HepG2 (cell line): ENCODE measurements around the gene ZNF627. TPM values are rescaled to one million over a fixed set of nuclear protein-coding genes. Genes with fewer than 3 reads are reported as not detected.
A peak's percentile ranks its signal among the peaks of the same experiment; 100 is the strongest.

Experiments
- ARHGAP35 ChIP-seq: sonication (generic); formaldehyde crosslinking; IDR thresholded peaks from 2 replicates; pipeline ENCODE4 v1.9.0; 2022; ENCODE audit warnings: mild to moderate bottlenecking, inconsistent platforms, moderate library complexity, missing genetic modification reagents, borderline replicate concordance
- CHD2 ChIP-seq: IDR thresholded peaks from 2 replicates; pipeline ENCODE4 v1.6.1; 2011; ENCODE audit warnings: low read depth, low read length, improper control_type of control experiment
- HCFC1 ChIP-seq: fragments of 150-350 bp; IDR thresholded peaks from 2 replicates; pipeline ENCODE4 v1.6.1; 2014; ENCODE audit warnings: low read depth, low read length
- ISX ChIP-seq: sonication (generic); formaldehyde crosslinking; conservative IDR thresholded peaks from 2 replicates; pipeline ENCODE4 v1.5.0; 2020; ENCODE audit warnings: missing genetic modification reagents
- MXI1 ChIP-seq: IDR thresholded peaks from 3 replicates; pipeline ENCODE4 v1.6.1; 2012; ENCODE audit warnings: low read depth, low read length, inconsistent platforms, borderline replicate concordance
- RFX3 ChIP-seq: IDR thresholded peaks from 2 replicates; pipeline ENCODE4 v1.6.1; 2016; ENCODE audit warnings: missing biosample characterization, missing genetic modification reagents
- RORA ChIP-seq: sonication (generic); formaldehyde crosslinking; IDR thresholded peaks from 2 replicates; pipeline ENCODE4 v1.5.0; 2020; ENCODE audit warnings: mild to moderate bottlenecking, missing genetic modification reagents, moderate library complexity
- SNRNP70 ChIP-seq: fragments of 200-400 bp; formaldehyde crosslinking; IDR thresholded peaks from 2 replicates; pipeline ENCODE4 v1.6.1; 2017; ENCODE audit warnings: mild to moderate bottlenecking, low read depth, low read length, moderate library complexity
- ZBTB7A ChIP-seq: sonication (generic); formaldehyde crosslinking; IDR thresholded peaks from 2 replicates; pipeline ENCODE4 v1.8.0; 2022; ENCODE audit warnings: mild to moderate bottlenecking, missing genetic modification reagents
- ZIK1 ChIP-seq: sonication (generic); formaldehyde crosslinking; IDR thresholded peaks from 2 replicates; pipeline ENCODE4 v1.5.0; 2020; ENCODE audit warnings: mild to moderate bottlenecking, low read depth, missing genetic modification reagents, borderline replicate concordance
- ZNF34 ChIP-seq: sonication (generic); formaldehyde crosslinking; IDR thresholded peaks from 2 replicates; pipeline ENCODE4 v1.4.0; 2020; ENCODE audit warnings: mild to moderate bottlenecking, missing genetic modification reagents, borderline replicate concordance
- ZNF644 ChIP-seq: IDR thresholded peaks from 2 replicates; pipeline ENCODE4 v1.6.1; 2016; ENCODE audit warnings: low read depth
- ZNF879 ChIP-seq: sonication (generic); formaldehyde crosslinking; IDR thresholded peaks from 2 replicates; pipeline ENCODE4 v1.8.1; 2023; ENCODE audit warnings: missing genetic modification reagents
- polyA plus RNA-seq, 8 experiments: library from polyadenylated mRNA; depleted of rRNA in 3 of 8; stranded (reverse) in 7 of 8; unstranded in 1 of 8; fragments of >200 nt; fragmentation: Illumina TruSeq in 4 of 8; extraction: Trizol in 4 of 8; gene quantifications; 2 replicates each; pipeline versions ENCODE4 v1.2.1 to v1.2.3, GENCODE V29; 2011 to 2016; ENCODE audit warnings: low read depth in 4 of 8, missing spikeins in 1 of 8, mixed read lengths in 1 of 8; ENCODE audit not compliant: insufficient read depth in 1 of 8
- total RNA-seq, 5 experiments: library from RNA; depleted of rRNA; stranded (reverse); fragments of >200 nt; fragmentation: Illumina TruSeq; extraction: Trizol; gene quantifications; 2 replicates each; pipeline ENCODE4 v1.2.3, GENCODE V29; 2016; ENCODE audit warnings: low read depth in 1 of 5
- TF ChIP-seq, protein P1 (sequence below): sonication (generic); formaldehyde crosslinking; IDR thresholded peaks from 2 replicates; pipeline ENCODE4 v1.4.0; 2020; ENCODE audit warnings: mild to moderate bottlenecking, missing genetic modification reagents, borderline replicate concordance
- TF ChIP-seq, protein P2 (sequence below): sonication (generic); formaldehyde crosslinking; IDR thresholded peaks from 2 replicates; pipeline ENCODE4 v1.5.0; 2020; ENCODE audit warnings: mild to moderate bottlenecking, missing genetic modification reagents, moderate library complexity
- TF ChIP-seq, protein P3 (sequence below): sonication (generic); formaldehyde crosslinking; IDR thresholded peaks from 2 replicates; pipeline ENCODE4 v1.4.0; 2020; ENCODE audit warnings: missing genetic modification reagents
- TF ChIP-seq, protein P4 (sequence below): sonication (generic); formaldehyde crosslinking; conservative IDR thresholded peaks from 2 replicates; pipeline ENCODE4 v1.4.0; 2020; ENCODE audit warnings: missing genetic modification reagents
- TF ChIP-seq, protein P5 (sequence below): fragments of 450-650 bp; IDR thresholded peaks from 2 replicates; pipeline ENCODE4 v1.6.1; 2016

Gene ZNF627
- total and polyA plus RNA-seq, 2 of the 13 experiments (the other 11 are each of a cell fraction or from before 2014, with no cell fraction given) = 4.2 to 12.7 TPM

DNA sequence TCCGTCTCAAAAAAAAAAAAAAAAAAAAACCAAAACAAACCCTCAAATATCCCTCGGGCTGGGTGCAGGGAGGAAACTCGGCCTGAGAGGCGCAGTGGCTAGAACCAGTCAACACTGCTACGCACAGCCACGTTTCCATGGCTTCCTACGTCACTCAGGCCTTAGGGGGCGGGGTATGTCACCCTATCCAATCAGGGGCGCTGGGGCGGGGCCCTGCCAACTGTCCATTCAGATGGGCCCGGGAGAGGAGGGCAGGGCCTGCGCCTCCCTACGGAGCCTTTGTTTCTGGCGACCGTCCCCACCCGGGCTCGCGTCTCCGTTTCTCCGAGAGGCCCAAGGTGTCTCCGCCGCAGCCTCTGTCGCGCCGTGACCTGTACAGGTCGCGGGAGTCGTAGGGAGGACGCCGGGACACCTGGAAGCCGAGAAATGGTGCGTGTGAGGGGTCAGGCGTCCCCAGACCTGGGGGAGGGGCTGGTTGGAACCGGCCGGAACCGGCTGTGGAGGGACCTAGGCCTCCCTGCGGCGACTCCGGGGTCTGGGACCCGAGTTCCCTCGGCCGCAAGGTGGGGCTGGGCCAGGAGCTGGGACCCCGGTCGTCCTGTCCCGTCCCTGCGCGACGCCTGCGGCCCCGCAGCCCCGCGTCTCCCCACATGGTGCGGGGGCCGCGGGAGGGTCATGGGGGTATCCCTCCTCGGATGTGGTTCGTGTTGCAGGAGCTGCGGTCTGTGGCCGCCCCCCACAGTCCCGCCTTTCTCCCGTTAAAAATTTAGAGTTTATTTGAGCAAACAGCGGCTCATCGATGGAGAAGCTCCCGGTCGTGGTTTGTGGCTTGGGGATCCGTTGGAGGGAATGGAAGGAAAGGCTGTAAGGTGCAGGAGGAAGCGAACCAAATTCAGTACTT lies at the start of gene ZNF627 (continued):
- TF ChIP-seq, protein P1, sequence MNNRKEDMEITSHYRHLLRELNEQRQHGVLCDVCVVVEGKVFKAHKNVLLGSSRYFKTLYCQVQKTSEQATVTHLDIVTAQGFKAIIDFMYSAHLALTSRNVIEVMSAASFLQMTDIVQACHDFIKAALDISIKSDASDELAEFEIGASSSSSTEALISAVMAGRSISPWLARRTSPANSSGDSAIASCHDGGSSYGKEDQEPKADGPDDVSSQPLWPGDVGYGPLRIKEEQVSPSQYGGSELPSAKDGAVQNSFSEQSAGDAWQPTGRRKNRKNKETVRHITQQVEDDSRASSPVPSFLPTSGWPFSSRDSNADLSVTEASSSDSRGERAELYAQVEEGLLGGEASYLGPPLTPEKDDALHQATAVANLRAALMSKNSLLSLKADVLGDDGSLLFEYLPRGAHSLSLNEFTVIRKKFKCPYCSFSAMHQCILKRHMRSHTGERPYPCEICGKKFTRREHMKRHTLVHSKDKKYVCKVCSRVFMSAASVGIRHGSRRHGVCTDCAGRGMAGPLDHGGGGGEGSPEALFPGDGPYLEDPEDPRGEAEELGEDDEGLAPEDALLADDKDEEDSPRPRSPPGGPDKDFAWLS = no peak
- TF ChIP-seq MXI1 = peak; percentile 51; the same call in 1 of the 3 replicates
- TF ChIP-seq, protein P2, sequence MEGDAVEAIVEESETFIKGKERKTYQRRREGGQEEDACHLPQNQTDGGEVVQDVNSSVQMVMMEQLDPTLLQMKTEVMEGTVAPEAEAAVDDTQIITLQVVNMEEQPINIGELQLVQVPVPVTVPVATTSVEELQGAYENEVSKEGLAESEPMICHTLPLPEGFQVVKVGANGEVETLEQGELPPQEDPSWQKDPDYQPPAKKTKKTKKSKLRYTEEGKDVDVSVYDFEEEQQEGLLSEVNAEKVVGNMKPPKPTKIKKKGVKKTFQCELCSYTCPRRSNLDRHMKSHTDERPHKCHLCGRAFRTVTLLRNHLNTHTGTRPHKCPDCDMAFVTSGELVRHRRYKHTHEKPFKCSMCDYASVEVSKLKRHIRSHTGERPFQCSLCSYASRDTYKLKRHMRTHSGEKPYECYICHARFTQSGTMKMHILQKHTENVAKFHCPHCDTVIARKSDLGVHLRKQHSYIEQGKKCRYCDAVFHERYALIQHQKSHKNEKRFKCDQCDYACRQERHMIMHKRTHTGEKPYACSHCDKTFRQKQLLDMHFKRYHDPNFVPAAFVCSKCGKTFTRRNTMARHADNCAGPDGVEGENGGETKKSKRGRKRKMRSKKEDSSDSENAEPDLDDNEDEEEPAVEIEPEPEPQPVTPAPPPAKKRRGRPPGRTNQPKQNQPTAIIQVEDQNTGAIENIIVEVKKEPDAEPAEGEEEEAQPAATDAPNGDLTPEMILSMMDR (CRISPR knock-in tag) = peak; percentile 43; the same call in 1 of the 2 replicates
- TF ChIP-seq ZNF644 (CRISPR knock-in tag) = no peak
- TF ChIP-seq ARHGAP35 = peak; percentile 80; the same call in 1 of the 2 replicates
- TF ChIP-seq SNRNP70 = no peak
- TF ChIP-seq CHD2 = peak; percentile 57; the same call in 1 of the 2 replicates
- TF ChIP-seq, protein P3, sequence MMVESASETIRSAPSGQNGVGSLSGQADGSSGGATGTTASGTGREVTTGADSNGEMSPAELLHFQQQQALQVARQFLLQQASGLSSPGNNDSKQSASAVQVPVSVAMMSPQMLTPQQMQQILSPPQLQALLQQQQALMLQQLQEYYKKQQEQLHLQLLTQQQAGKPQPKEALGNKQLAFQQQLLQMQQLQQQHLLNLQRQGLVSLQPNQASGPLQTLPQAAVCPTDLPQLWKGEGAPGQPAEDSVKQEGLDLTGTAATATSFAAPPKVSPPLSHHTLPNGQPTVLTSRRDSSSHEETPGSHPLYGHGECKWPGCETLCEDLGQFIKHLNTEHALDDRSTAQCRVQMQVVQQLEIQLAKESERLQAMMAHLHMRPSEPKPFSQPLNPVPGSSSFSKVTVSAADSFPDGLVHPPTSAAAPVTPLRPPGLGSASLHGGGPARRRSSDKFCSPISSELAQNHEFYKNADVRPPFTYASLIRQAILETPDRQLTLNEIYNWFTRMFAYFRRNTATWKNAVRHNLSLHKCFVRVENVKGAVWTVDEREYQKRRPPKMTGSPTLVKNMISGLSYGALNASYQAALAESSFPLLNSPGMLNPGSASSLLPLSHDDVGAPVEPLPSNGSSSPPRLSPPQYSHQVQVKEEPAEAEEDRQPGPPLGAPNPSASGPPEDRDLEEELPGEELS (CRISPR knock-in tag) = 0 out of 2 replicates have a peak, but pooled peaks have one; percentile 16
- no peak for TF ChIP-seq RORA
- TF ChIP-seq, protein P4, sequence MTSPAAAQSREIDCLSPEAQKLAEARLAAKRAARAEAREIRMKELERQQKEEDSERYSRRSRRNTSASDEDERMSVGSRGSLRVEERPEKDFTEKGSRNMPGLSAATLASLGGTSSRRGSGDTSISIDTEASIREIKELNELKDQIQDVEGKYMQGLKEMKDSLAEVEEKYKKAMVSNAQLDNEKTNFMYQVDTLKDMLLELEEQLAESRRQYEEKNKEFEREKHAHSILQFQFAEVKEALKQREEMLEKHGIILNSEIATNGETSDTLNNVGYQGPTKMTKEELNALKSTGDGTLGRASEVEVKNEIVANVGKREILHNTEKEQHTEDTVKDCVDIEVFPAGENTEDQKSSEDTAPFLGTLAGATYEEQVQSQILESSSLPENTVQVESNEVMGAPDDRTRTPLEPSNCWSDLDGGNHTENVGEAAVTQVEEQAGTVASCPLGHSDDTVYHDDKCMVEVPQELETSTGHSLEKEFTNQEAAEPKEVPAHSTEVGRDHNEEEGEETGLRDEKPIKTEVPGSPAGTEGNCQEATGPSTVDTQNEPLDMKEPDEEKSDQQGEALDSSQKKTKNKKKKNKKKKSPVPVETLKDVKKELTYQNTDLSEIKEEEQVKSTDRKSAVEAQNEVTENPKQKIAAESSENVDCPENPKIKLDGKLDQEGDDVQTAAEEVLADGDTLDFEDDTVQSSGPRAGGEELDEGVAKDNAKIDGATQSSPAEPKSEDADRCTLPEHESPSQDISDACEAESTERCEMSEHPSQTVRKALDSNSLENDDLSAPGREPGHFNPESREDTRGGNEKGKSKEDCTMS (CRISPR knock-in tag) = no peak
- TF ChIP-seq, protein P5, sequence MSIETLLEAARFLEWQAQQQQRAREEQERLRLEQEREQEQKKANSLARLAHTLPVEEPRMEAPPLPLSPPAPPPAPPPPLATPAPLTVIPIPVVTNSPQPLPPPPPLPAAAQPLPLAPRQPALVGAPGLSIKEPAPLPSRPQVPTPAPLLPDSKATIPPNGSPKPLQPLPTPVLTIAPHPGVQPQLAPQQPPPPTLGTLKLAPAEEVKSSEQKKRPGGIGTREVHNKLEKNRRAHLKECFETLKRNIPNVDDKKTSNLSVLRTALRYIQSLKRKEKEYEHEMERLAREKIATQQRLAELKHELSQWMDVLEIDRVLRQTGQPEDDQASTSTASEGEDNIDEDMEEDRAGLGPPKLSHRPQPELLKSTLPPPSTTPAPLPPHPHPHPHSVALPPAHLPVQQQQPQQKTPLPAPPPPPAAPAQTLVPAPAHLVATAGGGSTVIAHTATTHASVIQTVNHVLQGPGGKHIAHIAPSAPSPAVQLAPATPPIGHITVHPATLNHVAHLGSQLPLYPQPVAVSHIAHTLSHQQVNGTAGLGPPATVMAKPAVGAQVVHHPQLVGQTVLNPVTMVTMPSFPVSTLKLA = 0 out of 2 replicates have a peak, but pooled peaks have one; percentile 25
- TF ChIP-seq ZNF879 (CRISPR knock-in tag) = 0 out of 2 replicates have a peak, but pooled peaks have one; percentile 67
- 0 out of 2 replicates have a peak, but pooled peaks have one; percentile 13 for TF ChIP-seq HCFC1
- peak; percentile 72; the same call in 1 of the 2 replicates for TF ChIP-seq ZNF34 (CRISPR knock-in tag)
- peak; percentile 70; the same call in 1 of the 2 replicates for TF ChIP-seq ISX (CRISPR knock-in tag)
- 0 out of 2 replicates have a peak, but pooled peaks have one; percentile 89 for TF ChIP-seq ZIK1 (CRISPR knock-in tag)
- TF ChIP-seq ZBTB7A (CRISPR knock-in tag) = peak; percentile 57; the same call in 1 of the 2 replicates
- 0 out of 2 replicates have a peak, but pooled peaks have one; percentile 44 for TF ChIP-seq RFX3 (CRISPR knock-in tag)
